Transverse colon (tissue), 4 donors: ENCODE measurements around the gene KCNA1. TPM values are rescaled to one million over a fixed set of nuclear protein-coding genes. Genes with fewer than 3 reads are reported as not detected.

Experiments used
- DNase-seq: peaks from one replicate; pipeline ENCODE4 v3.0.0-alpha.2; 2019
- H3K27ac ChIP-seq, 4 donors: fragments of 200-600 bp; sonication (generic); 2 replicates each; pipeline ENCODE4 v1.5.1; 2016 to 2018; ENCODE audit warnings: inconsistent platforms in 4 of 4
- H3K27me3 ChIP-seq: fragments of 200-600 bp; sonication (generic); 2 replicates; pipeline ENCODE4 v1.5.1; 2017; ENCODE audit warnings: inconsistent platforms
- H3K36me3 ChIP-seq, 4 donors: fragments of 200-600 bp; sonication (generic); 2 replicates each; pipeline ENCODE4 v1.5.1; 2017 to 2019; ENCODE audit warnings: inconsistent platforms in 4 of 4
- H3K4me1 ChIP-seq, 4 donors: fragments of 200-600 bp; sonication (generic); 2 replicates each; pipeline ENCODE4 v1.5.1; 2017 to 2020; ENCODE audit warnings: inconsistent platforms in 4 of 4
- H3K4me3 ChIP-seq, 4 donors: fragments of 200-600 bp; sonication (generic); 1 replicate in 1 of 4; 2 replicates in 3 of 4; pipeline versions ENCODE4 v1.5.1 to v1.6.1; 2017 to 2019; ENCODE audit warnings: inconsistent platforms in 4 of 4
- H3K9me3 ChIP-seq, 2 donors: fragments of 200-600 bp; sonication (generic); 2 replicates each; pipeline ENCODE4 v1.5.1; 2017 to 2019; ENCODE audit warnings: inconsistent platforms in 2 of 2
- EP300 ChIP-seq: sonication (generic); formaldehyde crosslinking; IDR thresholded peaks from one replicate; pipeline ENCODE4 v1.6.1; 2017; ENCODE audit warnings: antibody characterized with exemption, low read depth
- POLR2A ChIP-seq: fragments of 450-650 bp; IDR thresholded peaks from one replicate; pipeline ENCODE4 v1.6.1; 2016; ENCODE audit warnings: antibody characterized with exemption, mild to moderate bottlenecking, moderate library complexity
- POLR2AphosphoS5 ChIP-seq, 3 donors: sonication (generic); formaldehyde crosslinking; IDR thresholded peaks; one replicate each; pipeline ENCODE4 v1.6.1; 2016; ENCODE audit warnings: antibody characterized with exemption in 3 of 3
- WGBS, 2 donors: methylation state at CpG; one replicate each; pipeline ENCODE4 v1.1.5; 2018; ENCODE audit warnings: low coverage in 1 of 2; 5-methylcytosine and 5-hydroxymethylcytosine counted together
- in situ Hi-C, 4 donors: fragments of 200-750 bp; cut with MboI; loops; one replicate each; pipeline versions ENCODE4 v1.15.0 to v1.15.1; 2017; ENCODE audit warnings: low sequenced_read_pairs in 3 of 4, low pct_ligation_motif_present in 1 of 4, low pct_unique_long_range_greater_than_20kb in 1 of 4
- intact Hi-C: fragments of 100-400 bp; cut with DNase I; formaldehyde crosslinking; loops from one replicate; pipeline ENCODE4 v1.15.1; 2023; ENCODE audit warnings: low total_unique reads
- total RNA-seq, 4 donors: library from RNA; depleted of rRNA; stranded (reverse); fragments of >200 nt; gene quantifications; one replicate each; pipeline ENCODE4 v1.1.0, GENCODE V29; 2016
- TF ChIP-seq, protein P1 (sequence below), 5 experiments: fragments of 200-600 bp in 3 of 5; fragments of 450-650 bp in 2 of 5; sonication (generic) in 3 of 5; IDR thresholded peaks; 1 replicate in 2 of 5; 2 replicates in 3 of 5; pipeline ENCODE4 v1.5.1; 2016 to 2017; ENCODE audit warnings: antibody characterized with exemption in 5 of 5, inconsistent platforms in 3 of 5, mild to moderate bottlenecking in 2 of 5, moderate library complexity in 1 of 5

Gene KCNA1
- total RNA-seq, 4 donors from 2014 or later: 0.32 to 0.75 (median 0.41) TPM; not detected in 1

GRCh38 chr12:4951083-4951482 lies 41.4 kb downstream of the KCNA1 start:
- Histone ChIP-seq H3K36me3 (no peaks in the 10 kb centered on the region), H3K27ac (no peak overlapping the region)
- TF ChIP-seq EP300 (no peak), POLR2AphosphoS5 (IDR thresholded peaks at IDR 0.05) (no peak), POLR2A (no peak)
- TF ChIP-seq, protein P1, sequence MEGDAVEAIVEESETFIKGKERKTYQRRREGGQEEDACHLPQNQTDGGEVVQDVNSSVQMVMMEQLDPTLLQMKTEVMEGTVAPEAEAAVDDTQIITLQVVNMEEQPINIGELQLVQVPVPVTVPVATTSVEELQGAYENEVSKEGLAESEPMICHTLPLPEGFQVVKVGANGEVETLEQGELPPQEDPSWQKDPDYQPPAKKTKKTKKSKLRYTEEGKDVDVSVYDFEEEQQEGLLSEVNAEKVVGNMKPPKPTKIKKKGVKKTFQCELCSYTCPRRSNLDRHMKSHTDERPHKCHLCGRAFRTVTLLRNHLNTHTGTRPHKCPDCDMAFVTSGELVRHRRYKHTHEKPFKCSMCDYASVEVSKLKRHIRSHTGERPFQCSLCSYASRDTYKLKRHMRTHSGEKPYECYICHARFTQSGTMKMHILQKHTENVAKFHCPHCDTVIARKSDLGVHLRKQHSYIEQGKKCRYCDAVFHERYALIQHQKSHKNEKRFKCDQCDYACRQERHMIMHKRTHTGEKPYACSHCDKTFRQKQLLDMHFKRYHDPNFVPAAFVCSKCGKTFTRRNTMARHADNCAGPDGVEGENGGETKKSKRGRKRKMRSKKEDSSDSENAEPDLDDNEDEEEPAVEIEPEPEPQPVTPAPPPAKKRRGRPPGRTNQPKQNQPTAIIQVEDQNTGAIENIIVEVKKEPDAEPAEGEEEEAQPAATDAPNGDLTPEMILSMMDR (IDR thresholded peaks at IDR 0.05): no peak

GRCh38 chr12:4951601-4952000 lies 41.9 kb downstream of the KCNA1 start:
- H3K27ac ChIP-seq: no peak overlapping the region
- DNase-seq: no peak
- in situ Hi-C loops (no loop called here), intact Hi-C loops (no loop called here)
- H3K9me3 ChIP-seq: no peaks in the 10 kb centered on the region
- peaks cover 45% of the 10 kb centered on the region for H3K27me3 ChIP-seq
- no peak for TF ChIP-seq EP300
- TF ChIP-seq POLR2A: no peak
- TF ChIP-seq, protein P1 (IDR thresholded peaks at IDR 0.05): no peak
- TF ChIP-seq POLR2AphosphoS5 (IDR thresholded peaks at IDR 0.05): no peak
- no peak overlapping the region for H3K4me3 ChIP-seq
- no peaks in the 10 kb centered on the region for H3K36me3 ChIP-seq
- 41% methylated on average over 2 of the region's 3 CpGs; no CpG with 5 or more reads in 1 of the 2 donors for WGBS, 2 donors
- no peaks in the 10 kb centered on the region for H3K4me1 ChIP-seq

More at GRCh38 chr12:4951083-4951482, 41.4 kb downstream of the KCNA1 start:
- Histone ChIP-seq H3K4me1 (no peaks in the 10 kb centered on the region), H3K27me3 (peaks cover 45% of the 10 kb centered on the region), H3K4me3 (no peak overlapping the region), H3K9me3 (no peaks in the 10 kb centered on the region)
- 64 to 83% methylated on average over 2 to 7 of the region's 7 CpGs for WGBS, 2 donors
- intact Hi-C loops (no loop called here), in situ Hi-C loops (no loop called here)
- no peak for DNase-seq

GRCh38 chr12:4954621-4955354 lies 45.1 kb downstream of the KCNA1 start:
- in situ Hi-C loops: no loop called here
- intact Hi-C loops: no loop called here
- DNase-seq: no peak
- 61 to 63% methylated on average over 5 to 10 of the region's 10 CpGs for WGBS, 2 donors
- H3K9me3 ChIP-seq: no peaks in the 10 kb centered on the region
- no peak overlapping the region for H3K27ac ChIP-seq
- H3K27me3 ChIP-seq: peaks cover 46% of the 10 kb centered on the region
- TF ChIP-seq POLR2A: no peak
- TF ChIP-seq EP300: no peak
- no peak for TF ChIP-seq POLR2AphosphoS5 (IDR thresholded peaks at IDR 0.05)
- TF ChIP-seq, protein P1 (IDR thresholded peaks at IDR 0.05): no peak
- no peaks in the 10 kb centered on the region for H3K36me3 ChIP-seq
- H3K4me3 ChIP-seq: no peak overlapping the region
- H3K4me1 ChIP-seq: no peaks in the 10 kb centered on the region

DNA sequence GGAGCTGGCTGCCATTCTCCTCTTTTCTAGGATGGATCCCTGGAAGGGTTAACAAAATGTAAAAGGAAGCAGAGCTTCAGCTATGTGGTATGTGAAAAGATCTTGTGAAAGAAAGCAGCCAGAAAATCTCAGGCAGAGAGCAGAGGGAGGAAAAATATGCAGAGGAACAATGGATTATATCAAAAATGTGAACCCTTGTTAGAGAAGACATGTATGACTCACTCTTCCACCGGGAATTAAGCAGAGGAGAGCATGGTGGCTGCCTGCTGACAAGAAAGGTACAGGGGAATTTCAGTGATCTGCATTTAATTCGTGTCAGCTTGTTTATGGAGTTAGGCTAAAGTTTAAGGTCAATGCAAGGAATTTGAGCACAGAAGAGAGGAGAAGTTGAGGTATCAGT lies 46.3 kb downstream of the KCNA1 start:
- peaks cover 47% of the 10 kb centered on the region for H3K27me3 ChIP-seq
- no peak overlapping the region for H3K4me3 ChIP-seq
- no peak overlapping the region for H3K27ac ChIP-seq
- intact Hi-C loops: no loop called here
- no peaks in the 10 kb centered on the region for H3K9me3 ChIP-seq
- no peaks in the 10 kb centered on the region for H3K4me1 ChIP-seq
- no peak for TF ChIP-seq EP300
- TF ChIP-seq, protein P1 (IDR thresholded peaks at IDR 0.05): no peak
- no peak for TF ChIP-seq POLR2AphosphoS5 (IDR thresholded peaks at IDR 0.05)
- TF ChIP-seq POLR2A: no peak
- WGBS, 2 donors: 17 to 22% methylated on average over 2 of the region's 2 CpGs
- H3K36me3 ChIP-seq: no peaks in the 10 kb centered on the region
- in situ Hi-C loops: no loop called here
- DNase-seq: no peak
